Stimulated activated CD8-positive, alpha-beta memory T cell treated with anti-CD3 and anti-CD28 coated beads, Interleukin-15, amount 100 ng/mL, for 4 hours (primary cell): Measurements from ENCODE around the gene TRPM7.
"Not testable (repeated sequence)": the region's sequence is repeated elsewhere in the genome, so short reads cannot be mapped to it uniquely, and the experiment has no call there.

Experiments used
- DNase-seq, 2 donors: peaks; one replicate each; pipeline ENCODE4 v3.0.0-alpha.2; 2020; ENCODE audit warnings: low read depth in 2 of 2

The TRPM7 gene

GRCh38 chr15:50670115-50670514 is 16.5 kb downstream of the TRPM7 start:
- DNase-seq: no peak

DNA sequence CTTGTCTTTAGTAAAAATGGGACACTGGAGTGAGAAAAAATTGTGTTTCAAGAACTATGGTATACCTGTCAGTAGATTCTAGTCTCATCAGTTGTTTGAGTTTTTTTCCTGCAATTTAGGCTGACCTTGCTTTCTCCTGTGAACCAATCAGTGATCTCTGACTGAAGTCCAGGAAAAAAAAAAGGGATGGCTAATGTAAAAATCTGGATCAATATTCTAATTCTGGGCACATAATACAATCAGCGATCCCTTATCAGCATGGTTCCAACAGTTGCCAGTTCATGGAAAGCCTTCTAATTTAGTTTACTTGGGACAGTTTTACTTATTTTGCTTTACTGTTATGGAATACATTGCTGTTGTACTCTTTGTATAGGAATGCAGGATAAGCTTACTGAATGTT is 17.0 kb downstream of the TRPM7 start:
- no peak for DNase-seq

DNA sequence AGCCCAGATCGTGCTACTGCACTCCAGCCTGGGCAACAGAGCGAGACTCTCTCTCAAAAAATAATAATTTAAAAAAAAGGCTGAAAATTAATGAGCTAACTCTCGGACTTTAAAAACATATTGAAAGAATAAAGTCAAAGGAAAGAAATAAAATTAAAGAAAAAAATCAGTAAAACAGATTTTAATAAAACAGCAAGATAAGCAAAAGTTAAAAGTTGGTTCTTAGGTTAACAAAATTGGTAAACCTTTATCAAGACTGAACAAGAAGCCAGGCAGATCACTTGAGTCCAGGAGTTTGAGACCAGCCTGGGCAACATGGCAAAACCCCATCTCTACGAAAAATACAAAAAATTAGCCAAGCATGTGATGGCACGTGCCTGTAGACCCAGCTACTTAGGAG is 20.7 kb downstream of the TRPM7 start:
- DNase-seq: no peak

DNA sequence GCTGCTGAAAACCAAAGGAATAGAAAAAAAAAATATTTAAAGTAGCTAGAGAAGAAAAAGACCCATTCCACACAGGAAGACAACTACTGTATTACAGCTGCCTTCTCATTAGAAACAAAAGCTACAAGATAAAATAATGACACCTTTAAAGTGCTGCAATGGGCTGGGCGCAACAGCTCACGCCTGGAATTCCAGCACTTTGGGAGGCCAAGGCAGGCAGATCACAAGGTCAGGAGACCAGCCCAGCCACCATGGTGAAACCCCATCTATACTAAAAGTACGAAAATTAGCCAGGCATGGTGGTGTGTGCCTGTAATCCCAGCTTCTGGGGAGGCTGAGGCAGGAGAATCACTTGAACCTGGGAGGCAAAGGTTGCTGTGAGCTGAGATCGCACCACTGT is 31.0 kb downstream of the TRPM7 start:
- no peak for DNase-seq

GRCh38 chr15:50653156-50653743 is 33.3 kb downstream of the TRPM7 start:
- no peak for DNase-seq

DNA sequence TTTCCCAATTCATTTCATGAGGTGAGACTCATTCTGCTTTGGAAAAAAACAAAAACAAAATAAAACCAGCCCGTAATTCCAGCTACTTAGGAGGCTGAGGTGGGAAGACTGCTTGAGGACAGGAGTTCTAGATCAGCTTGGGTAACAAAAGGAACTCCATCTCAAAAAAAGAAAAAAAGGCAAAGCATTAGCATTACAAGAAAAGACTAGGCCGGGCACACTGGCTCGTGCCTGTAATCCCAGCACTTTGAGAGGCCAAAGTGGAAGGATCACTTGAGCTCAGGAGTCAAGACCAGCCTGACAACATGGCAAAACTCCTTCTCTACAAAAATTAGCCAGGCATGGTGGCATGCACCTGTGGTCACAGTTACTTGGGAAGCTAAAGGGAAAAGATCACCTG is 33.9 kb downstream of the TRPM7 start:
- DNase-seq: no peak

- no peak for DNase-seq
Observed at GRCh38 chr15:50641318-50641717, 45.3 kb downstream of the TRPM7 start.

DNA sequence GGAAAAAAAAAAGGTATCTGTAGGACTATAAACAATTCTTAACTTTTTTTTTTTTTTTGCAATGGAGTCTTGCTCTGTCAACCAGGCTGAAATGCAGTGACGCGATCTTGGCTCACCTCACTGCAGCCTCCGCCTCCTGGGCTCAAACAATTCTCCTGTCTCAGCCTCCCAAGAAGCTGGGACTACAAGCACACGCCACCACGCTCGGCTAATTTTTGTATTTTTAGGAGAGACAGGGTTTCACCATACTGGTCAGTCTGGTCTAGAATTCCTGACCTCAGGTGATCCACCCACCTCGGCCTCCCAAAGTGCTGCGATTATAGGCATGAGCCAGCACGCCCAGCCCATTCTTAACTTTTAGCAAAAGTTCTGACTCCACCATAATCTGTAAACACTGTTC is 50.5 kb downstream of the TRPM7 start:
- no peak for DNase-seq

- DNase-seq: no peak
Observed at GRCh38 chr15:50633653-50634052, 52.9 kb downstream of the TRPM7 start.

DNA sequence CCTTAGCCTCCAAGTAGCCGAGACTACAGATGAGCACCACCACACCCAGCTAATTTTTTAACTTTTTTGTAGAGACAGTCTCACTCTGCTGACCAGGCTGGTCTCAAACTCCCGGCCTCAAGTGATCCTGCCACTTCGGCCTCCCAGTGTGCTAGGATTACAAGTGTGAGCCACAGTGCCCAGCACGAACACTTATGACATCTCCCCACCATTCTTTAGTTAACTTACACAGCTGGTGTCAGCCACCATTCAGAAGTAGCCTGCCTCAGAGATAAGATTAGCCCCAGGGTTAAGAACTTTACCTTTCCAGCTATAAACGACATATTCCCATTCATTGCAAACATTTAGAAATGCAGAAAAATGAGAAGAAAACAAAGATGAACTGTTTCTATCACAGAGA is 58.2 kb downstream of the TRPM7 start:
- no peak for DNase-seq

DNA sequence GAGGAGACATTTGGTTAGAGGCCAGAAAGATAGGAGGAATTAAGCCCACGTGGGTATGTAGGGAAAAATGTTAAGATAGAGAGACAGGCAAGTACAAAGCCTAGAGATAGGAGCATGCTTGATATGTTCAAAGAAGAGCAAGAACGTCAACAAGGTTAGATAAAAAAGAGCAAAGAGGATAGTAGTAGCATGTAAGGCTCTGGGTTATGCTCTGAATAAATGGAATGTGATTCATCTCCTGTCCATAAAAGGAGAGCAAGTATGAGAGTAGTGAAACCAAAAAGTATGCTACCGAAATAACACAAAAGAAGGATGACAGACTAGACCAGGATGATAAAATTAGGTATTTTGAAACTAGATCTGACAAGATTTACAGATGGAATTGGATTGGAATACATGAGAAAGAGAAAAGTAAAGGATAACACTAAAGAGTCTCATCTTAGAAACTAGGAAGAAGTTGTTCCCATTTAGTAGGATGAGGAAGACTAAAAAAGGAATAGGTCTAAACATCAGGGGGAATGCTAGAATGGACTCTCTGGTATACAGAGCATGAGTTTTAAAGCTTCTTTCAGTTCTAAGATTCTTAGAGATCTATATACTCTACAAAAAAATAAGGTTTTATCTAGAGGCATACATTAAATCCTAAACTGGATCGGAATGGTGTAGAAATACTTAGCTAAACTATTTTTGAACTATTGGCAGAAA is 59.1 kb downstream of the TRPM7 start:
- no peak for DNase-seq

- no peak for DNase-seq
Observed at GRCh38 chr15:50624616-50625168, 61.9 kb downstream of the TRPM7 start.

GRCh38 chr15:50622361-50622943 is 64.1 kb downstream of the TRPM7 start:
- not testable (repeated sequence) for DNase-seq

GRCh38 chr15:50616960-50617359 is 69.6 kb downstream of the TRPM7 start:
- DNase-seq: not testable (repeated sequence)

DNA sequence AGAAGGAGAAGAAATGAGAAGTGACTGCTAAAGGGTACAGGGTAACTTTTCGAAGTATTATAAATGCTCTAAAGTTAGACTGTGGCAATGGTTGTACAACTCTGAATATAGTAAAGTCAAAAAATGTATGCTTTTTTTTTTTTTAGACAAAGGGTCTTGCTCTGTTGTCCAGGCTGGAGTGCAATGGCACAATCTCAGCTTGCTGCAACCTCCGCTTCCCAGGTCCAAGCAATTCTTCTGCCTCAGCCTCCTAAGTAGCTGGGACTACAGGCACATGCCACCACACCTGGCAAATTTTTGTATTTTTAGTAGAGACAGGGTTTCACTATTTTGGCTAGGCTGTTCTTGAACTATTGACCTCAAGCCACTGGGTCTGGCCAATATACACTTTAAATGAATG is 70.0 kb downstream of the TRPM7 start:
- DNase-seq: not testable (repeated sequence)

DNA sequence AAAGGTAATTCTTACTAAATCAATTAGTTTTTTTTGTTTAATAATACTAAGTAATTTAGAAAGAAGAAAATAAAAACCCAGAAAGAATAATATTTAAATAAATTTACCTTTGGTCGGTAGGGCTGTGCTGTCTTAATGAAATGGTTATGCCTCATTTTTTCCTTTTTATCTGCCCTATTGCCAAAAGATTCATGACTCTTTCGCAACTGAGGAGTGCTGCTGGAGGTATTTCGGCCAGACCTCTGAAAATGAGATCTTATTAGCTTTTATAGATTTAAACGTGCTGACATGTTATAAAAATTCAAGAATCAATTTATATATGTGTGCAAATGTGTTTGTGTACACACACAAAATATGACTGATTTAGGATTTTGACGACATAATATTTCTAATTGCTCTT is 73.0 kb downstream of the TRPM7 start:
- DNase-seq: no peak

- DNase-seq: no peak
Observed at GRCh38 chr15:50607129-50607528, 79.5 kb downstream of the TRPM7 start.

GRCh38 chr15:50605462-50605861 is 81.1 kb downstream of the TRPM7 start:
- DNase-seq: no peak

DNA sequence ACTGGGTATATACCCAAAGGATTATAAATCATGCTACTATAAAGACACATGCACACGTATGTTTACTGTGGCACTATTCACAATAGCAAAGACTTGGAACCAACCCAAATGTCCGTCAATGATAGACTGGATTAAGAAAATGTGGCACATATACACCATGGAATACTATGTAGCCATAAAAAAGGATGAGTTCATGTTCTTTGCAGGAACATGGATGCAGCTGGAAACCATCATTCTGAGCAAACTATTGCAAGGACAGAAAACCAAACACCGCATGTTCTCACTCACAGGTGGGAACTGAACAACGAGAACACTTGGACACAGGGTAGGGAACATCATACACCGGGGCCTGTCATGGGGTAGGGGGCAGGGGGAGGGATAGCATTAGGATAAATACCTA is 84.6 kb downstream of the TRPM7 start:
- not testable (repeated sequence) for DNase-seq

GRCh38 chr15:50594311-50594710 is 92.3 kb downstream of the TRPM7 start:
- no peak for DNase-seq

GRCh38 chr15:50593761-50594160 is 92.8 kb downstream of the TRPM7 start:
- DNase-seq: no peak

DNA sequence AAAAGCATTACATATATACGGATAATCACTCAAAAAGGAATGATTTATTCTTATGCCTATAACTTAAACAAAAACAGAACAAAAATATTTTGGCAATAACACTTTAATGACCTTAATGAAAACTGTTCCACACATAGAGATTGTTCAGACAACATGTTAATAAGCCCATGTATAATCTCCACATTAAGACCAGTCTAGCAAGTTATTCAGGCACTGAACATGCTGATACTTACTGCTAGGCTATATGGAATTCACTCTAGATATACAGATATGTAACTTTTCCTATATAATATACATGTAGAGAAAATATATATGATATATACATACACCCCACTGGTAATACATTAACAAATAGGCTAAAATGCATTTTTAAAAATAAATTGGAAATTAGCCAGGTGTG is 96.3 kb downstream of the TRPM7 start:
- DNase-seq: no peak

DNA sequence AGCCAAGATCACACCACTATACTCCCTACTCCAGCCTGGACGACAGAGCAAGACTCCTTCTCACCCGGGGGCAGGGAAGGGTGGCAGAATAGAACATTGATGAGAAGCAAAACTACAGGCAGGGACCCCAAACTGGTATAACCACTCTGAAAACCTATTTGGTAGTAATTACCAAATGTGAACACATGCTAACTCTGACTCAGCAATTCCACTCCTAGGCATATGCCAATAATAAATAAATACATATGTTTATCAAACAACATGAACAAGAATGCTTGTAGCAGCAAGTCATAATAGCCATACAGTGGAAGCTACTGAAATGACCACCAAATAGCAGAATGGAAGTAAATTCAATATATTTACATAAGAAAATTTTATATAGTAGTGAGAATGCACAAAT is 109.1 kb downstream of the TRPM7 start:
- DNase-seq: no peak
